Nucleus accumbens (tissue), 56 donors: ENCODE measurements around the gene DPPA4.
"Not testable (repeated sequence)": the region's sequence is repeated elsewhere in the genome, so short reads cannot be mapped to it uniquely, and the experiment has no call there.

Experiments
- DNase-seq, 56 donors: peaks; one replicate each; lab custom pipeline; 2025; lab: John Stamatoyannopoulos, UW

DPPA4 gene

GRCh38 chr3:109337393-109337792 is at the start of gene DPPA4:
DPPA4 (minus strand) TSS chr3:109337546; CDS start chr3:109337517, 29 bp downstream.
- DNase-seq, result no peak

- DNase-seq, result no peak
Measured at GRCh38 chr3:109385442-109386318, 48.3 kb upstream of the DPPA4 start.

- no peak for DNase-seq
Measured at GRCh38 chr3:109384164-109384563, 46.8 kb upstream of the DPPA4 start.

- no peak for DNase-seq
Measured at GRCh38 chr3:109382588-109382987, 45.2 kb upstream of the DPPA4 start.

- no peak for DNase-seq
Measured at GRCh38 chr3:109375975-109376374, 38.6 kb upstream of the DPPA4 start.

GRCh38 chr3:109374434-109374833 is 37.1 kb upstream of the DPPA4 start:
- DNase-seq, result not testable (repeated sequence)

GRCh38 chr3:109373933-109374332 is 36.6 kb upstream of the DPPA4 start:
- no peak for DNase-seq

GRCh38 chr3:109372639-109373038 is 35.3 kb upstream of the DPPA4 start:
- DNase-seq, result no peak

- no peak for DNase-seq
Measured at GRCh38 chr3:109369510-109369909, 32.2 kb upstream of the DPPA4 start.

- DNase-seq, result no peak
Measured at GRCh38 chr3:109364088-109364487, 26.7 kb upstream of the DPPA4 start.

GRCh38 chr3:109363634-109364033 is 26.3 kb upstream of the DPPA4 start:
- DNase-seq, result no peak

- DNase-seq, result no peak
Measured at GRCh38 chr3:109362823-109363222, 25.5 kb upstream of the DPPA4 start.

GRCh38 chr3:109358809-109359208 is 21.5 kb upstream of the DPPA4 start:
- DNase-seq, result not testable (repeated sequence)

- no peak for DNase-seq
Measured at GRCh38 chr3:109356442-109357155, 19.3 kb upstream of the DPPA4 start.

- DNase-seq, result no peak
Measured at GRCh38 chr3:109355625-109356441, 18.5 kb upstream of the DPPA4 start.

GRCh38 chr3:109353057-109353456 is 15.7 kb upstream of the DPPA4 start:
- no peak for DNase-seq

- DNase-seq, result no peak
Measured at GRCh38 chr3:109351231-109351630, 13.9 kb upstream of the DPPA4 start.

- DNase-seq, result no peak
Measured at GRCh38 chr3:109346770-109347295, 9.5 kb upstream of the DPPA4 start.

- DNase-seq, result no peak
Measured at GRCh38 chr3:109346099-109346498, 8.8 kb upstream of the DPPA4 start.
